Measurements from ENCODE around the gene PTPN1.

GRCh38 chr20:50580842-50581544 lies 70.8 kb downstream of the PTPN1 start:
- TF ChIP-seq CTCF (conservative IDR thresholded peaks at IDR 0.05; ENCODE audit: low read depth in 2 of 2), result no peak
- TF ChIP-seq ZNF331 (CRISPR knock-in tag; IDR thresholded peaks at IDR 0.05; ENCODE audit: low read depth), result no peak
- TF ChIP-seq REST (IDR thresholded peaks at IDR 0.05; ENCODE audit: unreplicated experiment), result no peak
- TF ChIP-seq EZH2phosphoT487 (IDR thresholded peaks at IDR 0.05; ENCODE audit: unreplicated experiment), result no peak
- no peak for TF ChIP-seq EZH2 (IDR thresholded peaks at IDR 0.05; ENCODE audit: low read depth, unreplicated experiment)
- no peak for TF ChIP-seq POLR2AphosphoS5 (IDR thresholded peaks at IDR 0.05; ENCODE audit: low read depth)
- no peak for TF ChIP-seq NANOG (IDR thresholded peaks at IDR 0.05; ENCODE audit: borderline replicate concordance)
- no peak for TF ChIP-seq STAT1 (IDR thresholded peaks at IDR 0.05; ENCODE audit: unreplicated experiment)
- no peak for TF ChIP-seq CREB1 (CRISPR knock-in tag; IDR thresholded peaks at IDR 0.05; ENCODE audit: low read depth)
- TF ChIP-seq ETS1 (IDR thresholded peaks at IDR 0.05), result no peak
- TF ChIP-seq ZNF114 (CRISPR knock-in tag; IDR thresholded peaks at IDR 0.05), result no peak
- no peak for TF ChIP-seq JUNB (IDR thresholded peaks at IDR 0.05; ENCODE audit: unreplicated experiment)
- no peak for TF ChIP-seq ZNF462 (CRISPR knock-in tag; IDR thresholded peaks at IDR 0.05)

Data from GM23338 (cell line).